Measurements from ENCODE around the gene SKP1. TPM values are rescaled to one million over a fixed set of nuclear protein-coding genes. Genes with fewer than 3 reads are reported as not detected.
A peak's percentile ranks its signal among the peaks of the same experiment; 100 is the strongest.

SKP1 gene
- total RNA-seq, 2 donors from 2014 or later = 201 to 238 TPM

GRCh38 chr5:134143944-134144941 is 32.5 kb downstream of the SKP1 start:
- Mint-ChIP-seq H3K9me3 (no peaks in the 10 kb centered on the region), H3K27me3 (ENCODE audit: low read depth) (no peaks in the 10 kb centered on the region), H3K36me3 (ENCODE audit: insufficient read depth in 2 of 2) (peaks cover 15 to 33% of the 10 kb centered on the region in 2 donors), H3K4me1 (ENCODE audit: low read depth) (peaks cover 59% of the 10 kb centered on the region), H3K27ac (peak overlapping the region; percentile 52), H3K4me3 (no peak overlapping the region)
- ATAC-seq (replicated peaks in 1 of 2) (no peak), DNase-seq (peak in 1 of 2 donors; percentile 1)

- Mint-ChIP-seq H3K4me1 (ENCODE audit: low read depth) (peaks cover 67% of the 10 kb centered on the region), H3K27me3 (ENCODE audit: low read depth) (no peaks in the 10 kb centered on the region), H3K4me3 (no peak overlapping the region), H3K9me3 (no peaks in the 10 kb centered on the region), H3K36me3 (ENCODE audit: insufficient read depth in 2 of 2) (peaks cover 13 to 37% of the 10 kb centered on the region in 2 donors), H3K27ac (no peak overlapping the region)
- no peak for DNase-seq
- no peak for ATAC-seq (replicated peaks in 1 of 2)
Measured at GRCh38 chr5:134143431-134143830, 33.3 kb downstream of the SKP1 start.

- Mint-ChIP-seq H3K9me3 (no peaks in the 10 kb centered on the region), H3K4me3 (no peak overlapping the region), H3K27me3 (ENCODE audit: low read depth) (no peaks in the 10 kb centered on the region), H3K27ac (peak overlapping the region; percentile 12), H3K36me3 (ENCODE audit: insufficient read depth in 2 of 2) (peaks cover 13 to 37% of the 10 kb centered on the region in 2 donors), H3K4me1 (ENCODE audit: low read depth) (peaks cover 73% of the 10 kb centered on the region)
- peak in 1 of 2 donors; percentile 2 for DNase-seq
- ATAC-seq (replicated peaks in 1 of 2) = no peak
Measured at GRCh38 chr5:134142806-134143205, 33.9 kb downstream of the SKP1 start.

- no peak overlapping the region for H3K27ac Mint-ChIP-seq
Measured at GRCh38 chr5:134142052-134142451, 34.7 kb downstream of the SKP1 start.

GRCh38 chr5:134141331-134142050 is 35.3 kb downstream of the SKP1 start:
- Mint-ChIP-seq H3K36me3 (ENCODE audit: insufficient read depth in 2 of 2) (peaks cover 11 to 38% of the 10 kb centered on the region in 2 donors), H3K4me1 (ENCODE audit: low read depth) (peaks cover 80% of the 10 kb centered on the region), H3K27ac (peak overlapping the region; percentile 46), H3K27me3 (ENCODE audit: low read depth) (no peaks in the 10 kb centered on the region), H3K4me3 (no peak overlapping the region), H3K9me3 (no peaks in the 10 kb centered on the region)
- no peak for ATAC-seq (replicated peaks in 1 of 2)
- peak in 1 of 2 donors; percentile 17 for DNase-seq

More at GRCh38 chr5:134142052-134142451, 34.7 kb downstream of the SKP1 start:
- no peaks in the 10 kb centered on the region for H3K27me3 Mint-ChIP-seq (ENCODE audit: low read depth)
- H3K36me3 Mint-ChIP-seq (ENCODE audit: insufficient read depth in 2 of 2) = peaks cover 11 to 38% of the 10 kb centered on the region in 2 donors
- DNase-seq = no peak
- H3K9me3 Mint-ChIP-seq = no peaks in the 10 kb centered on the region
- no peak for ATAC-seq (replicated peaks in 1 of 2)
- H3K4me3 Mint-ChIP-seq = no peak overlapping the region
- peaks cover 77% of the 10 kb centered on the region for H3K4me1 Mint-ChIP-seq (ENCODE audit: low read depth)

GRCh38 chr5:134140530-134141201 is 36.1 kb downstream of the SKP1 start:
- Mint-ChIP-seq H3K36me3 (ENCODE audit: insufficient read depth in 2 of 2) (peaks cover 12 to 38% of the 10 kb centered on the region in 2 donors), H3K4me3 (peak overlapping the region; percentile 32 to 38), H3K27ac (no peak overlapping the region), H3K4me1 (ENCODE audit: low read depth) (peaks cover 80% of the 10 kb centered on the region), H3K9me3 (no peaks in the 10 kb centered on the region), H3K27me3 (ENCODE audit: low read depth) (no peaks in the 10 kb centered on the region)
- ATAC-seq (replicated peaks in 1 of 2) (peak; percentile 12 to 25), DNase-seq (peak; percentile 68 to 69)

GRCh38 chr5:134139891-134140469 is 36.8 kb downstream of the SKP1 start:
- peaks cover 80% of the 10 kb centered on the region for H3K4me1 Mint-ChIP-seq (ENCODE audit: low read depth)
- peak overlapping the region; percentile 25 for H3K27ac Mint-ChIP-seq
- no peaks in the 10 kb centered on the region for H3K27me3 Mint-ChIP-seq (ENCODE audit: low read depth)
- ATAC-seq (replicated peaks in 1 of 2) = no peak
- no peaks in the 10 kb centered on the region for H3K9me3 Mint-ChIP-seq
- peaks cover 18 to 44% of the 10 kb centered on the region in 2 donors for H3K36me3 Mint-ChIP-seq (ENCODE audit: insufficient read depth in 2 of 2)
- DNase-seq = peak in 1 of 2 donors; percentile 1
- H3K4me3 Mint-ChIP-seq = peak overlapping the region; percentile 11 to 33

GRCh38 chr5:134139377-134139851 is 37.3 kb downstream of the SKP1 start:
- H3K4me3 Mint-ChIP-seq = peak overlapping the region; percentile 11 to 71
- peaks cover 80% of the 10 kb centered on the region for H3K4me1 Mint-ChIP-seq (ENCODE audit: low read depth)
- H3K27me3 Mint-ChIP-seq (ENCODE audit: low read depth) = no peaks in the 10 kb centered on the region
- ATAC-seq (replicated peaks in 1 of 2) (no peak), DNase-seq (peak in 1 of 2 donors; percentile 3)
- H3K27ac Mint-ChIP-seq = no peak overlapping the region
- no peaks in the 10 kb centered on the region for H3K9me3 Mint-ChIP-seq
- H3K36me3 Mint-ChIP-seq (ENCODE audit: insufficient read depth in 2 of 2) = peaks cover 19 to 42% of the 10 kb centered on the region in 2 donors

GRCh38 chr5:134138416-134139376 is 38.1 kb downstream of the SKP1 start:
- peak overlapping the region; percentile 78 for H3K27ac Mint-ChIP-seq
- H3K9me3 Mint-ChIP-seq = no peaks in the 10 kb centered on the region
- ATAC-seq (replicated peaks in 1 of 2) (peak; percentile 87 to 90), DNase-seq (peak; percentile 88 to 89)
- peaks cover 19 to 42% of the 10 kb centered on the region in 2 donors for H3K36me3 Mint-ChIP-seq (ENCODE audit: insufficient read depth in 2 of 2)
- H3K27me3 Mint-ChIP-seq (ENCODE audit: low read depth) = no peaks in the 10 kb centered on the region
- peak overlapping the region; percentile 70 to 71 for H3K4me3 Mint-ChIP-seq
- peaks cover 82% of the 10 kb centered on the region for H3K4me1 Mint-ChIP-seq (ENCODE audit: low read depth)

GRCh38 chr5:134136771-134137170 is 40.0 kb downstream of the SKP1 start:
- ATAC-seq (replicated peaks in 1 of 2) = no peak
- Mint-ChIP-seq H3K36me3 (ENCODE audit: insufficient read depth in 2 of 2) (peaks cover 19 to 45% of the 10 kb centered on the region in 2 donors), H3K27me3 (ENCODE audit: low read depth) (no peaks in the 10 kb centered on the region), H3K27ac (peak overlapping the region; percentile 80), H3K4me1 (ENCODE audit: low read depth) (peaks cover 100% of the 10 kb centered on the region), H3K9me3 (no peaks in the 10 kb centered on the region), H3K4me3 (peak overlapping the region; percentile 70 to 71)
- peak in 1 of 2 donors; percentile 12 for DNase-seq

- Mint-ChIP-seq H3K36me3 (ENCODE audit: insufficient read depth in 2 of 2) (peaks cover 19 to 40% of the 10 kb centered on the region in 2 donors), H3K27ac (no peak overlapping the region), H3K4me1 (ENCODE audit: low read depth) (peaks cover 100% of the 10 kb centered on the region), H3K4me3 (peak overlapping the region in 1 of 2 donors; percentile 38), H3K27me3 (ENCODE audit: low read depth) (no peaks in the 10 kb centered on the region), H3K9me3 (no peaks in the 10 kb centered on the region)
- ATAC-seq (replicated peaks in 1 of 2) (no peak), DNase-seq (peak; percentile 0 to 2)
Measured at GRCh38 chr5:134136221-134136631, 40.5 kb downstream of the SKP1 start.
